CD1c-positive myeloid dendritic cell (primary cell): ENCODE measurements around the gene EBP.
"Not testable (repeated sequence)": the region's sequence is repeated elsewhere in the genome, so short reads cannot be mapped to it uniquely, and the experiment has no call there.

Source experiments
- DNase-seq: peaks from one replicate; pipeline ENCODE4 v3.0.0-alpha.2; 2016; ENCODE audit errors: extremely low spot score

Gene EBP

GRCh38 chrX:48525853-48526252, 4.2 kb downstream of the EBP start:
- DNase-seq = not testable (repeated sequence)

- no peak for DNase-seq
Observed at GRCh38 chrX:48530736-48531135, 9.1 kb downstream of the EBP start.

DNA sequence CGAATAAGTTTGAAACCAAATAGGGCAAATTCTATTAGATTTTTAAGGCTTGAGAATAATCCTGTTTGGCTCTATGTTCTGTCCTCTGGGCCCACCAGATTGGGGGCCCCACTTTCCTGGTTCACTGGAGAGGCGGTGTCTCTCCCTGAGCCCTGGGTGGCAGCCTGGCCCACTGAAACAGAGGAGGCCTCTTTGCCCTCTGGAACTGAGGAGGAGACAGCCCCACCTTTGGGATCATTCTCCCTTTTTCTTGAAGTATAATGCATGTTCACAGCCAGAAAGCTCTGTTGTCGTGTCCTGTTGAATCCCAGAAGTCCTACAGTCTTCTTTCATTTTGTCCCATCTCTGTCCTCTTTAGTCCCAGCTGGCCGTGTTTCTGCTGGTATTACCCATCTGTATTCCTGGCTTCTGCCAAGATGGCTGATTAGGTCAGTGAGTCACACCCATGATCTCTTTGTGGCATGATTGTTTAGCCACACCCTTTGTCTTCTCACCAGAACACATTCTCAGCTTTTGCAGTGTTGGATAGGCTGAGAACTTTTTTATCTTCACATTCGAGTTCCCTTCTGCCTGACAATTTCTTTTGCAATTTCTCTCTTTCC, 9.9 kb downstream of the EBP start:
- DNase-seq = no peak

DNA sequence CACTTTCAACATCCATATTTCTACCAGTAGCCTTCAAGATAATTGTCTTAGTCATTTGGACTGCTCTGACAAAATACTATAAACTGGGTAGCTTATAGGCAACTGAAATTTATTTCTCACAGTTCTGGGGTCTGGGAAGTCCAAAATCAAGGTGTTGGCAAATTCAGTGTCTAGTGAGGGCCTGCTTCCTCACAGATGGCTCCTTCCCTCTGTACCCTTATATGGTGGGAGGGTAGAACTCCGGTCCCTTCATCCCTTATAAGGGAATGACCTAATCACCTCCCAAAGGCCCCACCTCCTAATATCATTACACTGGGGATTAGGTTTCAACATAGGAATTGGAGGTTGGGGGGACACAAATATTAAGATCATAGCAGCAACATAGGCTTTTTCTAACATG, 10.6 kb downstream of the EBP start:
- DNase-seq = no peak

- no peak for DNase-seq
Observed at GRCh38 chrX:48533165-48533564, 11.6 kb downstream of the EBP start.

- no peak for DNase-seq
Observed at GRCh38 chrX:48538641-48539344, 17.2 kb downstream of the EBP start.

- peak; percentile 97 for DNase-seq
Observed at GRCh38 chrX:48539345-48540027, 17.9 kb downstream of the EBP start, which contains the start of gene TBC1D25. TSS of gene TBC1D25 (plus strand) at chrX:48539714. CDS start at chrX:48539798, 84 bp downstream.

GRCh38 chrX:48540028-48540375, 18.4 kb downstream of the EBP start:
- DNase-seq = peak; percentile 68

DNA sequence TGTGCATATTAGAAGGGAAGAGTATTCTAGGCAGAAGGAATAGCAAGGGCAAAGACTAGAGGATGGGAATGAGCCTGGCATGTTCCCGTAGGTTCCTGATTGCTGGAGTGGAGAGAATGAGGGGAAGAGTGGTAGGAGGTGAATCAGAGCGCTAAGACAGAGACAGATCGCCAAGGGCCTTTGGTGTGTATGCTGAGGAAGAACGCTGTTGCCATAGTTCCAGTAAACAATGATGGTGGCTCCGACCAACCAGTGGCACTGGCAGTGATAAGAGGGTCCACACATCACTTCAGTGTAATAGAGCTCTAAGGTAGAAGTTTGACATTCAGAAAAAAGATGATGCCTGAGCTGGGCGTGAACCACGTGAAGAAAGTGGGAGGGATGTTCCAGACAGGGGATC, 18.9 kb downstream of the EBP start:
- no peak for DNase-seq

GRCh38 chrX:48541140-48541814, 19.7 kb downstream of the EBP start:
- no peak for DNase-seq

DNA sequence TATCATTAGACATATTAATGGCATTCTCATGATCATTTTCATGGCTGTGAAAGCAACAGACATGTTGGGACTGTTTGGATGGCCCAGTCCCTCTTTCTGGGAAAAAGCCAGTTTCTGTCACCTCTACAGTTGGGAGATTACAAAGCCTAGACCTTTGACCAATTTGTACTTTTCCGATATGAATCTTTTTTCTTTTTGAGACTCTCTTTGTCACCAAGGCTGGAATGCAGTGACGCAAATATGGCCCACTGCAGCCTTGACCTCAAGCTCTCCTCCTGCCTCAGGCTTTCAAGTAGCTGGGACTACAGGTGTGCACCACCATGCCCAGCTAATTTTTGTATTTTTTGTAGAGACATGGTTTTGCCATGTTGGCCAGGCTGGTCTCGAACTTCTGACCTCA, 27.3 kb downstream of the EBP start:
- DNase-seq = no peak

- not testable (repeated sequence) for DNase-seq
Observed at GRCh38 chrX:48555731-48556325, 34.2 kb downstream of the EBP start.

GRCh38 chrX:48558271-48558670, 36.7 kb downstream of the EBP start:
- DNase-seq = no peak

GRCh38 chrX:48559636-48560035, 38.0 kb downstream of the EBP start:
- DNase-seq = no peak

GRCh38 chrX:48560056-48560455, 38.4 kb downstream of the EBP start:
- DNase-seq = no peak

- DNase-seq = no peak
Observed at GRCh38 chrX:48560681-48561080, 39.1 kb downstream of the EBP start.

DNA sequence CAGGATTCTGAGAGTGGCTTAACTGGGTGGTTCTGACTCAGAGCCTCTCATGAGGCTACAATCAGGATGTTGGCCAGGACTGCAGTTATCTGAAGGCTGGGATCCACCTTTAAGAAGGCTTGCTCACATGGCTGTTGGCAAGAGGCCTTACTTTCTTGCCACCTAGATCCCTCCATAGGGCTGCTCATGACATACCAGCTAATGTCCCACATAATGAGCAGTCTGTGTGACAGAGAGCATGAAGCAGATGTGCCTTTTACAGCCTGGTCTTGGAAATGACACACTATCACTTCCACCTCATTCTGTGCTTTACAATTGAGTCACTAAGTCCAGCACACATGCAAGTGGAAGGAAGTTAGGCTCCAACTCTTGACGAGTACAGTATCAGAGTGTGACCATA, 48.4 kb downstream of the EBP start:
- DNase-seq = peak; percentile 18

DNA sequence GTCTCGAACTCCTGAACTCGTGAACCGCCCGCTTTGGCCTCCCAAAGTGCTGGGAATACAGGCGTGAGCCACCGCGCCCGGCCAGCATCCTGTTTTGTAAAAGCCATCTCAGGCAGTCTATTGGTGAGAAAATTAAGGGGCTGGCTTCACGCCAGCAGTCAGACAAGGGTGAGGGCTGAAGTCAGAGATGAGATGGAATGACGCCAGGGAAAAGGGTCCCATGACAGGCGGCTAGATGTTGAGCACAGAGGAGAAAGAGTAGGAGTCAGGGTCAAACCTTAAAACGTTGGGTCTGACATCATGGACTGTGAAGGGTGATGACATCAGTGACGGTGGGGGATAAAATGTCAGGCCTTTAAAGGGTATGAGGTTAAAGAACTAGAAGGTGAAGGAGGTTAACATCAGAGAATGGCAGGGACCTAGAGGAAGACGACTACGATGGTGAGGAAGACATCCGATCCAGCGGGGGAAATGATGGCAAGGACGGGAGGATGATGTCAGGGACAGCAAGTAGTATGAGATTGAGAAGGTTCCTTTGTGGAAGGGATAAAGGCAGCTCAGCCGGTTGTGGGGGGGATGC, 52.2 kb downstream of the EBP start:
- peak; percentile 65 for DNase-seq

DNA sequence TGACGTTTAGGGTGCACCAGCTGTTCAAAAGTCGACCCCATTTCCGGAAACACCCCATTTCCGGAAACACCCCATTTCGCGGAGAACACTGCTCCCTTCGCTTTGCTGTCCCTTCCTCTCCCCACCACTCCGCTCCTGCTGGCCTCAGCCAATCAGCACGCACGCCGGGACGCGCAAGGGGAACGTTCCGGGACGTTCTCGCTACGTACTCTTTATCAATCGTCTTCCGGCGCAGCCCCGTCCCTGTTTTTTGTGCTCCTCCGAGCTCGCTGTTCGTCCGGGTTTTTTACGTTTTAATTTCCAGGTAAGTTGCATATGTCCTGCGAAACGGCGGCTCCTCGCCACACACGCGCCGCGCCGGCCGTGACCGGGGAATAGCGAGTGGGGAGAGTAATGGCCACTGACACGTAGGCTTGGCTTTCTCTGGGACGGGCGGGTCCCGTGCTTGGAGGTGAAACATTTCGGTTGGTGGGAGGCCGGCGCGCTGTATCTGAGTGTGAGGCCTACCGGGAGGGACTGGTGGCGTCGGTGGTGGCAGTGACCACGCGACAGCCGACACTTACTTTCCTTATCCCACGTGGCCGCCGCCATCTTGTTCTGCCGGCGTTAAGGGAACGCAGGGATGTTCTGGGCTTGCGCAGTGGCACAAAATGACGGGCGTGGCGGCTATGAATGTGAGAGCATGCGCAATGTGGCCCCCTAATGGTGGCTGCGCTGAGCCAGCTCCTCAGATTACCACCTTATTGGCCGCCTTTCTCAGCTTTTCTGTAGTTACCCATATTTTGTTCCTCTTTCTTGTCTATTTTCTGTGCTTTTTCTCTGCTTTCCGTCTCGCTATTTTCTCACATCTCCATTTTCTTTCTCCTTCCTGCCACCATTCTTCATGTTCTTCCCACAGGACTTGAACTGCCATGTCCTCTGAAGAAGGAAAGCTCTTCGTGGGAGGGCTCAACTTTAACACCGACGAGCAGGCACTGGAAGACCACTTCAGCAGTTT, 53.0 kb downstream of the EBP start, which contains the start of gene RBM3:
RBM3 (plus strand) TSS at position 215 of the 997 bp plus-strand sequence; CDS start at position 912, 697 bp downstream.
- DNase-seq = peak; percentile 92

DNA sequence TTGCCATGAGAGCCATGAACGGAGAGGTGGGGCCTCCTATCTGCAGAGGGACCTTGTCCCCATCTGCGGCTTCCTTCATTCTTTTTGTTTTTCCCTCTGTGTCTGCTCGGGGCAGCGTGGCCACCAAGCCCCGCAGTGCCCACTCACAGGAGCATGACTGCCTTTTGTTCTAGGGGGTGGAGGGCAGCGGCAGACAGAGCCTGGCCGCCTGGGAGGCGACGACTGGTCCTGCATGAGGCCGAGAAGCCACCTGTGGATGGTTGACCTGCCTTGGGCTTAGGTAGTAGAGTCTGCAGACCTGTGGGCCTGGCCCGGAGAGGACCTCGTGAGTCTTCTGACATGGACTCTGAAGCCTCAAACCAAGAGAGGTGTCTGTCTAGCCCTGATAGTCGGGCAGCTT, 54.0 kb downstream of the EBP start:
- no peak for DNase-seq
